ENCODE measurements around the gene HTR1D.
A peak's percentile ranks its signal among the peaks of the same experiment; 100 is the strongest.
"Not testable (repeated sequence)": the region's sequence is repeated elsewhere in the genome, so short reads cannot be mapped to it uniquely, and the experiment has no call there.

The HTR1D gene

GRCh38 chr1:23217421-23218115 is at the start of gene HTR1D:
Gene HTR1D (minus strand): TSS chr1:23217502. CDS start chr1:23194219, 23,283 bp downstream.
- DNase-seq = no peak

GRCh38 chr1:23263380-23263887 is 46.1 kb upstream of the HTR1D start:
- no peak for DNase-seq

- DNase-seq = not testable (repeated sequence)
Observed at GRCh38 chr1:23258082-23258481, 40.8 kb upstream of the HTR1D start.

GRCh38 chr1:23257371-23257770 is 40.1 kb upstream of the HTR1D start:
- not testable (repeated sequence) for DNase-seq

GRCh38 chr1:23254584-23254983 is 37.3 kb upstream of the HTR1D start:
- no peak for DNase-seq

- no peak for DNase-seq
Observed at GRCh38 chr1:23251812-23252211, 34.5 kb upstream of the HTR1D start.

- no peak for DNase-seq
Observed at GRCh38 chr1:23249787-23250454, 32.6 kb upstream of the HTR1D start.

- no peak for DNase-seq
Observed at GRCh38 chr1:23247276-23247675, 30.0 kb upstream of the HTR1D start.

- no peak for DNase-seq
Observed at GRCh38 chr1:23246274-23246673, 29.0 kb upstream of the HTR1D start.

GRCh38 chr1:23244256-23244761 is 27.0 kb upstream of the HTR1D start:
- DNase-seq = no peak

- DNase-seq = no peak
Observed at GRCh38 chr1:23242414-23242813, 25.1 kb upstream of the HTR1D start.

- DNase-seq = no peak
Observed at GRCh38 chr1:23239638-23240295, 22.5 kb upstream of the HTR1D start.

- no peak for DNase-seq
Observed at GRCh38 chr1:23238565-23238964, 21.3 kb upstream of the HTR1D start.

GRCh38 chr1:23237508-23237907 is 20.2 kb upstream of the HTR1D start:
- no peak for DNase-seq

GRCh38 chr1:23227806-23228205 is 10.5 kb upstream of the HTR1D start:
- no peak for DNase-seq

GRCh38 chr1:23224739-23225648 is 7.7 kb upstream of the HTR1D start:
- no peak for DNase-seq

GRCh38 chr1:23223963-23224362 is 6.7 kb upstream of the HTR1D start:
- not testable (repeated sequence) for DNase-seq

- not testable (repeated sequence) for DNase-seq
Observed at GRCh38 chr1:23223490-23223951, 6.2 kb upstream of the HTR1D start.

- DNase-seq = no peak
Observed at GRCh38 chr1:23222742-23223141, 5.4 kb upstream of the HTR1D start.

GRCh38 chr1:23222331-23222730 is 5.0 kb upstream of the HTR1D start:
- DNase-seq = no peak

GRCh38 chr1:23221107-23221506 is 3.8 kb upstream of the HTR1D start:
- no peak for DNase-seq

GRCh38 chr1:23216771-23217420 is 406 bp downstream of the HTR1D start:
- DNase-seq = peak; percentile 26

Data from CD4-positive, alpha-beta T cell treated with Interleukin-6 for 4 hours (primary cell).